GM23248 (cell line): ENCODE results near the gene CORO2B. TPM values are rescaled to one million over a fixed set of nuclear protein-coding genes. Genes with fewer than 3 reads are reported as not detected.

ENCODE experiments used
- DNase-seq: peaks from one replicate; pipeline ENCODE4 v3.0.0-alpha.2; 2015
- H2AFZ ChIP-seq: fragments of 200-600 bp; sonication (generic); 2 replicates; pipeline ENCODE4 v1.6.1; 2016; ENCODE audit warnings: antibody characterized with exemption
- H3F3A ChIP-seq: fragments of 200-600 bp; sonication (generic); 2 replicates; pipeline ENCODE4 v1.6.1; 2016; ENCODE audit warnings: mild to moderate bottlenecking, antibody characterized with exemption, mixed run types; ENCODE audit not compliant: insufficient read depth
- H3K27ac ChIP-seq: fragments of 200-600 bp; sonication (generic); 2 replicates; pipeline ENCODE4 v1.5.1; 2016; ENCODE audit warnings: mild to moderate bottlenecking
- H3K27me3 ChIP-seq: fragments of 200-600 bp; sonication (generic); replicated peaks from 2 replicates; pipeline ENCODE4 v1.6.1; 2016; ENCODE audit warnings: mild to moderate bottlenecking; ENCODE audit not compliant: insufficient read depth
- H3K36me3 ChIP-seq: fragments of 200-600 bp; sonication (generic); 2 replicates; pipeline ENCODE4 v1.6.1; 2016; ENCODE audit warnings: low read depth, mild to moderate bottlenecking
- H3K4me1 ChIP-seq: fragments of 200-600 bp; sonication (generic); 2 replicates; pipeline ENCODE4 v1.6.1; 2016; ENCODE audit warnings: mild to moderate bottlenecking; ENCODE audit not compliant: insufficient read depth
- H3K4me2 ChIP-seq: fragments of 200-600 bp; sonication (generic); one replicate; pipeline ENCODE4 v1.6.1; 2016; ENCODE audit warnings: mild to moderate bottlenecking; ENCODE audit not compliant: unreplicated experiment
- H3K4me3 ChIP-seq: fragments of 200-600 bp; sonication (generic); 2 replicates; pipeline ENCODE4 v1.5.1; 2016; ENCODE audit warnings: mild to moderate bottlenecking
- H3K79me2 ChIP-seq: fragments of 200-600 bp; sonication (generic); 2 replicates; pipeline ENCODE4 v1.6.1; 2016; ENCODE audit warnings: mild to moderate bottlenecking; ENCODE audit not compliant: insufficient read depth
- H3K9ac ChIP-seq: fragments of 200-600 bp; sonication (generic); 2 replicates; pipeline ENCODE4 v1.6.1; 2016; ENCODE audit warnings: mild to moderate bottlenecking
- H3K9me2 ChIP-seq: fragments of 200-600 bp; sonication (generic); 2 replicates; pipeline ENCODE4 v1.6.1; 2016; ENCODE audit warnings: mixed run types, mild to moderate bottlenecking, moderate library complexity; ENCODE audit not compliant: insufficient read depth
- H3K9me3 ChIP-seq: fragments of 200-600 bp; sonication (generic); one replicate; pipeline ENCODE4 v1.6.1; 2017; ENCODE audit warnings: low read depth
- H4K20me1 ChIP-seq: fragments of 200-600 bp; sonication (generic); 2 replicates; pipeline ENCODE4 v1.6.0; 2016; ENCODE audit not compliant: insufficient read depth
- EZH2 ChIP-seq: fragments of 200-600 bp; sonication (generic); IDR thresholded peaks from 2 replicates; pipeline ENCODE4 v1.6.1; 2018; ENCODE audit warnings: antibody characterized with exemption, mild to moderate bottlenecking; ENCODE audit not compliant: insufficient read depth, poor library complexity, severe bottlenecking
- EZH2phosphoT487 ChIP-seq: fragments of 200-600 bp; sonication (generic); IDR thresholded peaks from 2 replicates; pipeline ENCODE4 v1.6.1; 2018; ENCODE audit warnings: antibody characterized with exemption, moderate library complexity, mild to moderate bottlenecking, low read depth; ENCODE audit not compliant: insufficient read depth
- WGBS, 2 experiments: methylation state at CpG; one replicate each; pipeline ENCODE4 v1.1.6; 2015 to 2017; ENCODE audit warnings: low lambda C conversion rate in 2 of 2, low coverage in 1 of 2; ENCODE audit errors: missing lambda C conversion rate in 2 of 2; 5-methylcytosine and 5-hydroxymethylcytosine counted together
- in situ Hi-C: fragments of 300-500 bp; cut with MboI; formaldehyde crosslinking; loops from 2 replicates; pipeline ENCODE4 v1.15.0; 2020
- polyA plus RNA-seq: library from polyadenylated mRNA; unstranded; fragments of >200 nt; fragmentation: Nextera tagmentation; extraction: Ambion mirVana; gene quantifications from 2 replicates; pipeline ENCODE4 v1.2.1, GENCODE V29; 2016
- total RNA-seq: library from RNA; depleted of rRNA; stranded (reverse); fragments of >200 nt; shearing (Covaris generic); gene quantifications from 2 replicates; pipeline ENCODE4 v1.2.3, GENCODE V29; 2014

The CORO2B gene
- total and polyA plus RNA-seq, 2 experiments from 2014 or later, result 2.7 to 7.7 TPM

DNA sequence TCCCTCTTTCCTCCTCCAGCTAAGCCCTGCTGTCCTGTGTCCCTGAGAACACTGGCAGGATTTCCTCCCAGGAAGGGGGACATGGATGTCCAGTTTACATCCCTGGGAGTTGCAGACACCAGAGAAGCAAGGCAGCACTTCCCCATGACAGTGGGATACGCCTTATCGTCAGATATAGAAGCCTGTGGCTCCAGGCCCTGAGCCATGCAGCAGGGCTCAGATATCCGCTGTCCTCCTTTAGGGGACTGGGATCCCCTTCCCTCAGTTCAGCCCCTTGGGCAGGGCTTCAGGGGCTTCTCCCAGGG lies 16.4 kb downstream of the CORO2B start:
- H2AFZ ChIP-seq, result no peak overlapping the region
- in situ Hi-C loops, result no loop called here
- H3K27me3 ChIP-seq, result no peaks in the 10 kb centered on the region
- no peaks in the 10 kb centered on the region for H3K36me3 ChIP-seq
- no peak overlapping the region for H3K9ac ChIP-seq
- H3K79me2 ChIP-seq, result peaks cover 65% of the 10 kb centered on the region
- no peak for DNase-seq
- 96 to 98% methylated on average over 3 of the region's 3 CpGs for WGBS, 2 experiments
- H3K27ac ChIP-seq, result no peak overlapping the region
- no peak overlapping the region for H3K4me3 ChIP-seq
- 0 out of 2 replicates have a peak, but pooled peaks cover 7% of the 10 kb centered on the region for H3F3A ChIP-seq
- H4K20me1 ChIP-seq, result no peaks in the 10 kb centered on the region
- peaks cover 36% of the 10 kb centered on the region for H3K4me1 ChIP-seq
- TF ChIP-seq EZH2phosphoT487 (no peak), EZH2 (no peak)
- H3K9me3 ChIP-seq, result no peaks in the 10 kb centered on the region
- no peaks in the 10 kb centered on the region for H3K9me2 ChIP-seq
- H3K4me2 ChIP-seq, result no peak overlapping the region

DNA sequence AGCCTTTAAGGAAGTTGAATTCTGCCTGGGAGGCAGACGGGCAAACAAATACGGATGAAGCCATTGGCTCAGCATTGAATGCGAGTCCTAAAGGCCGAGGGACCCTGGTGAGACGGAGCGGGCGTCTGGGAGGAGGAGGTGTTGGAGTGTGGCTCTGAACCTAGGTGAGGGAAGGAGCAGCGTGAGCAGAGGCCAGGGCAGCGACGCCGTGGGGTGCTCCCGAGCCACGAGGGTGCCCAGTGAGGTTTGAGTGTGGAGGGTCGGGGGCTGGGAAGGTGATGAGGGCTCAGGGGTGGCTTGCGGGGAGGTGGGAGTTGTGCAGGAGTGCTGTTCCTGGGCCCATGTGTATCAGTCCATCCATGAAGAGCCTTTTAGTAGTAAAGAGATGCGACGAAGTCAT lies 17.0 kb downstream of the CORO2B start:
- TF ChIP-seq EZH2, result no peak
- no peak for TF ChIP-seq EZH2phosphoT487

DNA sequence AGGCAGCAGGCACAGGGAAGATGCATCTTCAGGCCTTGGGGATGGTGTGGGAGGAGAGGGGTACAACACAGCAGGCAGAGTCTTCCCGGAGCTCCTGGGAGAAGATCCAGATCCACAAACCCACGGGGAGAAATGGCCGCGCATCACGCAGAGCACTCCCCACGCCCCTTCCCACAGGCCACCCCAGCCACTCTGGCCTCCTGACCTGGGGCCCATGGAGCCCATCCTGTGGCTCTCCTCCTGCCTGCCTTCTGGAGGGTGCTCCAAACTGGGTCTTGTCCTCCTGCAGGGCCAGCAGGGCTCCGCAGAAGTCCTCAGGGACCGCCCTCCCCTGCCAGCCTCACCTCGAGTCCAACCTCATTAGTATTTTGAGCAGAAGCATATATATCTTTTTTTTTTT lies 17.9 kb downstream of the CORO2B start:
- H3K4me1 ChIP-seq, result peaks cover 27% of the 10 kb centered on the region
- H3K27ac ChIP-seq, result no peak overlapping the region
- TF ChIP-seq EZH2phosphoT487 (no peak), EZH2 (no peak)
- H3K27me3 ChIP-seq, result no peaks in the 10 kb centered on the region
- H3K9me3 ChIP-seq, result no peaks in the 10 kb centered on the region
- no peak overlapping the region for H3K4me2 ChIP-seq
- in situ Hi-C loops, result no loop called here
- H3K36me3 ChIP-seq, result no peaks in the 10 kb centered on the region
- no peak overlapping the region for H3K9ac ChIP-seq
- H3K79me2 ChIP-seq, result peaks cover 56% of the 10 kb centered on the region
- H3F3A ChIP-seq, result 0 out of 2 replicates have a peak, but pooled peaks cover 7% of the 10 kb centered on the region
- no peak for DNase-seq
- no peak overlapping the region for H2AFZ ChIP-seq
- no peaks in the 10 kb centered on the region for H4K20me1 ChIP-seq
- no peak overlapping the region for H3K4me3 ChIP-seq
- 92 to 99% methylated on average over 8 to 9 of the region's 9 CpGs for WGBS, 2 experiments
- H3K9me2 ChIP-seq, result no peaks in the 10 kb centered on the region

More for the DNA sequence above, 17.0 kb downstream of the CORO2B start:
- no peak for DNase-seq
- peaks cover 35% of the 10 kb centered on the region for H3K4me1 ChIP-seq
- no peaks in the 10 kb centered on the region for H4K20me1 ChIP-seq
- H3K4me3 ChIP-seq, result no peak overlapping the region
- H3K9me2 ChIP-seq, result no peaks in the 10 kb centered on the region
- H3K27me3 ChIP-seq, result no peaks in the 10 kb centered on the region
- in situ Hi-C loops, result no loop called here
- H3K79me2 ChIP-seq, result peaks cover 65% of the 10 kb centered on the region
- 0 out of 2 replicates have a peak, but pooled peaks cover 7% of the 10 kb centered on the region for H3F3A ChIP-seq
- H3K36me3 ChIP-seq, result no peaks in the 10 kb centered on the region
- 97 to 98% methylated on average over 15 to 17 of the region's 17 CpGs for WGBS, 2 experiments
- no peak overlapping the region for H3K9ac ChIP-seq
- H3K4me2 ChIP-seq, result no peak overlapping the region
- H3K27ac ChIP-seq, result no peak overlapping the region
- no peak overlapping the region for H2AFZ ChIP-seq
- H3K9me3 ChIP-seq, result no peaks in the 10 kb centered on the region

DNA sequence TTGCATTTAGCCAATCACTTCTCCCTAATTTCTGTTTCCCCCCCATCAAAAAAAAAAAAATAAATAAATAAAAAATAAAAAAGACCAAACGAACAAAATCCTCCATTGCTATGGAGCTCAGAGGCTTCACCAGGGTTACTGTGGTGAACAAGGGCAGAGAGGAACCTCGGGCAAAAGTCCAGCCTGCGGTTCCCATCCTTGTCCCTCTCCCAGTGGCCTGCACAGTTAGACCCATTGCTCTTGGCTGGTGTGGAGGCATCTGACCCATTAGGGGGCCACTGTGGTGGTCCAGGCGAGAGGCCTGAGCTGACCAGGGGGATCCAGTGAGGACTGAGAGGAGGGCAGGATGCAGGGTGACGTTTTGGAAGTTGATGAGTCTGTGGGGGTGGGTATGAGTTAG lies 18.8 kb downstream of the CORO2B start:
- no peak overlapping the region for H3K4me2 ChIP-seq

More for the DNA sequence above, 18.8 kb downstream of the CORO2B start:
- Histone ChIP-seq H3F3A (0 out of 2 replicates have a peak, but pooled peaks cover 7% of the 10 kb centered on the region), H3K9ac (no peak overlapping the region), H3K9me2 (no peaks in the 10 kb centered on the region), H3K4me1 (peaks cover 27% of the 10 kb centered on the region), H3K4me3 (no peak overlapping the region), H3K79me2 (peaks cover 47% of the 10 kb centered on the region), H4K20me1 (no peaks in the 10 kb centered on the region), H3K9me3 (no peaks in the 10 kb centered on the region), H3K27me3 (no peaks in the 10 kb centered on the region), H3K27ac (no peak overlapping the region), H3K36me3 (no peaks in the 10 kb centered on the region), H2AFZ (no peak overlapping the region)
- WGBS, 2 experiments, result 71% methylated on average over 5 of the region's 5 CpGs
- TF ChIP-seq EZH2 (no peak), EZH2phosphoT487 (no peak)
- no peak for DNase-seq
- in situ Hi-C loops, result no loop called here
